HL-60 (cell line): ENCODE data around the gene MANBA.

Experiments
- POLR2AphosphoS5 ChIP-seq: IDR thresholded peaks from 2 replicates; pipeline ENCODE4 v1.6.1; 2012; ENCODE audit warnings: low read depth
- REST ChIP-seq: IDR thresholded peaks from 2 replicates; pipeline ENCODE4 v1.6.1; 2012; ENCODE audit warnings: low read depth; ENCODE audit not compliant: insufficient replicate concordance
- SPI1 ChIP-seq: IDR thresholded peaks from 2 replicates; pipeline ENCODE4 v1.6.1; 2012; ENCODE audit warnings: low read depth, mild to moderate bottlenecking, borderline replicate concordance
- TF ChIP-seq, protein P1 (sequence below): IDR thresholded peaks from one replicate; pipeline ENCODE4 v1.5.1; 2011; ENCODE audit warnings: low read length, control low read depth, inconsistent platforms; ENCODE audit not compliant: insufficient read depth

DNA sequence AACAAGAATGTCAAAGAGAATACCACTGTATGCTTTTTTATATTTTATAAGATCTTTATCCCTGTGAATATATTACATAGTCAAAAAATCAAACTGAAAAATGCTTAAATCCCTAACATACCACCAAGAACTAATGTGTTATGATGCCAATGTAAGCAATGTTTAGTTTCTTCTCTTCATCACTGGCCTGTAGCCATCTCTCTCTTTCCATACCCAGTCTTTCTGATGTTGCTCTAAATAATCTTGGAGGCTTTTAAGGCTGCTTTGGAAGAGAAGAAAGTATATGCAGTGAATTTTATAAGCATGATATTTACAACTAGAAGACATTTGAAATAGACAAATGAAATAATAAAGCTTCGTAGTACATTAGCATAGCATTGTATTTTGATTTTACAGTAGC lies 176.7 kb downstream of the MANBA start:
- TF ChIP-seq REST (no peak), SPI1 (no peak), POLR2AphosphoS5 (no peak)
- TF ChIP-seq, protein P1, sequence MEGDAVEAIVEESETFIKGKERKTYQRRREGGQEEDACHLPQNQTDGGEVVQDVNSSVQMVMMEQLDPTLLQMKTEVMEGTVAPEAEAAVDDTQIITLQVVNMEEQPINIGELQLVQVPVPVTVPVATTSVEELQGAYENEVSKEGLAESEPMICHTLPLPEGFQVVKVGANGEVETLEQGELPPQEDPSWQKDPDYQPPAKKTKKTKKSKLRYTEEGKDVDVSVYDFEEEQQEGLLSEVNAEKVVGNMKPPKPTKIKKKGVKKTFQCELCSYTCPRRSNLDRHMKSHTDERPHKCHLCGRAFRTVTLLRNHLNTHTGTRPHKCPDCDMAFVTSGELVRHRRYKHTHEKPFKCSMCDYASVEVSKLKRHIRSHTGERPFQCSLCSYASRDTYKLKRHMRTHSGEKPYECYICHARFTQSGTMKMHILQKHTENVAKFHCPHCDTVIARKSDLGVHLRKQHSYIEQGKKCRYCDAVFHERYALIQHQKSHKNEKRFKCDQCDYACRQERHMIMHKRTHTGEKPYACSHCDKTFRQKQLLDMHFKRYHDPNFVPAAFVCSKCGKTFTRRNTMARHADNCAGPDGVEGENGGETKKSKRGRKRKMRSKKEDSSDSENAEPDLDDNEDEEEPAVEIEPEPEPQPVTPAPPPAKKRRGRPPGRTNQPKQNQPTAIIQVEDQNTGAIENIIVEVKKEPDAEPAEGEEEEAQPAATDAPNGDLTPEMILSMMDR: no peak
